Measurements from ENCODE around the gene FER1L5.

- TF ChIP-seq CTCF (IDR thresholded peaks at IDR 0.05) (no peak), POLR2A (IDR thresholded peaks at IDR 0.05) (no peak)
Measured at GRCh38 chr2:96751800-96752199, 109.2 kb downstream of the FER1L5 start.

Measured in body of pancreas (tissue), 4 donors.